H1 (cell line): ENCODE data around the gene ARHGEF11. TPM values are rescaled to one million over a fixed set of nuclear protein-coding genes. Genes with fewer than 3 reads are reported as not detected.

Experiments
- CTCF ChIA-PET: fragments of 300-600 bp; sonication (Branson Sonifier 250); formaldehyde crosslinking; loops from one replicate; lab custom pipeline; 2021; ENCODE audit not compliant: partially characterized antibody; lab: Charles Lee
- POLR2A ChIA-PET: fragments of 300-600 bp; sonication (Branson Sonifier 250); formaldehyde crosslinking; loops from one replicate; lab custom pipeline; 2021; ENCODE audit warnings: inconsistent platforms; ENCODE audit not compliant: partially characterized antibody; lab: Charles Lee
- DNase-seq, 2 experiments: peaks; one replicate each; pipeline versions ENCODE4 v3.0.0 to v3.0.0-alpha.2; 2010 to 2022; ENCODE audit warnings: low spot score in 2 of 2, low read depth in 1 of 2, mixed read lengths in 1 of 2
- FAIRE-seq: peaks from 2 replicates; lab custom pipeline; 2011; peaks lifted over from hg19 to GRCh38; lab: Jason Lieb, UNC
- H2AFZ ChIP-seq: 2 replicates; pipeline ENCODE4 v1.8.1; 2012; ENCODE audit warnings: low read length, inconsistent platforms
- H2AK5ac ChIP-seq: 2 replicates; pipeline ENCODE4 v1.6.1; 2013; ENCODE audit warnings: low read depth, low read length
- H2BK120ac ChIP-seq: replicated peaks from 2 replicates; pipeline ENCODE3; 2013; ENCODE audit warnings: low read depth, low read length, inconsistent platforms
- H2BK12ac ChIP-seq: 2 replicates; pipeline ENCODE4 v1.6.1; 2013; ENCODE audit warnings: low read depth, low read length
- H2BK15ac ChIP-seq: 2 replicates; pipeline ENCODE4 v1.6.1; 2013; ENCODE audit warnings: low read length
- H2BK20ac ChIP-seq: 2 replicates; pipeline ENCODE4 v1.6.1; 2013; ENCODE audit warnings: low read length
- H2BK5ac ChIP-seq: 2 replicates; pipeline ENCODE4 v1.6.1; 2013; ENCODE audit warnings: low read depth, low read length
- H3K14ac ChIP-seq: 2 replicates; pipeline ENCODE4 v1.6.1; 2013; ENCODE audit warnings: inconsistent platforms; ENCODE audit not compliant: insufficient read length
- H3K18ac ChIP-seq: 2 replicates; pipeline ENCODE4 v1.6.1; 2013; ENCODE audit warnings: low read length; ENCODE audit errors: extremely low read depth
- H3K23ac ChIP-seq: 2 replicates; pipeline ENCODE4 v1.6.1; 2013; ENCODE audit warnings: inconsistent platforms; ENCODE audit not compliant: insufficient read length
- H3K23me2 ChIP-seq: 2 replicates; pipeline ENCODE4 v1.6.1; 2013; ENCODE audit warnings: low read depth, low read length
- H3K27ac ChIP-seq: 2 replicates; pipeline ENCODE4 v1.6.1; 2011; ENCODE audit warnings: low read depth, low read length, inconsistent platforms
- H3K27me3 ChIP-seq, 4 experiments: replicated peaks in 1 of 4; 1 replicate in 1 of 4; 2 replicates in 3 of 4; pipeline versions ENCODE4 v1.6.1 to v1.8.1; 2011 to 2013; ENCODE audit warnings: low read length in 3 of 4, mild to moderate bottlenecking in 3 of 4, inconsistent platforms in 2 of 4, mixed read lengths in 2 of 4, moderate library complexity in 1 of 4; ENCODE audit not compliant: control insufficient read depth in 3 of 4, insufficient read depth in 3 of 4; ENCODE audit errors: extremely low read depth in 1 of 4
- H3K36me3 ChIP-seq, 4 experiments: 2 replicates each; pipeline versions ENCODE4 v1.6.1 to v1.8.1; 2011 to 2013; ENCODE audit warnings: mild to moderate bottlenecking in 4 of 4, low read length in 3 of 4, moderate library complexity in 2 of 4, control low read depth in 1 of 4, inconsistent platforms in 1 of 4; ENCODE audit not compliant: insufficient read depth in 4 of 4, control insufficient read depth in 2 of 4
- H3K4ac ChIP-seq: replicated peaks from 2 replicates; pipeline ENCODE3; 2013; ENCODE audit warnings: low read length, low read depth, mixed read lengths, inconsistent platforms; ENCODE audit not compliant: insufficient read length
- H3K4me1 ChIP-seq, 4 experiments: replicated peaks in 1 of 4; 1 replicate in 1 of 4; 2 replicates in 3 of 4; pipeline versions ENCODE4 v1.6.1 to v1.8.1; 2011 to 2013; ENCODE audit warnings: low read length in 3 of 4, inconsistent platforms in 2 of 4, mixed read lengths in 1 of 4; ENCODE audit not compliant: insufficient read depth in 4 of 4, control insufficient read depth in 3 of 4
- H3K4me2 ChIP-seq, 2 experiments: 2 replicates each; pipeline versions ENCODE4 v1.6.1 to v1.8.1; 2011 to 2013; ENCODE audit warnings: low read depth in 2 of 2, low read length in 2 of 2, control low read depth in 1 of 2, inconsistent platforms in 1 of 2, mild to moderate bottlenecking in 1 of 2; ENCODE audit not compliant: insufficient read depth in 1 of 2
- H3K4me3 ChIP-seq, 4 experiments: fragments of 200-600, 300-600 bp in 1 of 4; sonication (generic), shearing (Covaris generic), sonication (Bioruptor Twin) in 1 of 4; 2 replicates each; pipeline versions ENCODE4 v1.5.1 to v1.8.1; 2011 to 2016; ENCODE audit warnings: low read length in 4 of 4, low read depth in 3 of 4, control low read depth in 2 of 4, inconsistent platforms in 2 of 4, mild to moderate bottlenecking in 2 of 4, mixed read lengths in 1 of 4, moderate library complexity in 1 of 4; ENCODE audit not compliant: insufficient read depth in 2 of 4; ENCODE audit errors: extremely low read depth in 1 of 4
- H3K56ac ChIP-seq: replicated peaks from 2 replicates; pipeline ENCODE3; 2013; ENCODE audit warnings: low read depth, mild to moderate bottlenecking, mixed read lengths, low read length, inconsistent platforms; ENCODE audit not compliant: insufficient read length
- H3K79me1 ChIP-seq: 2 replicates; pipeline ENCODE4 v1.6.1; 2013; ENCODE audit warnings: low read depth, low read length, control low read depth
- H3K79me2 ChIP-seq, 2 experiments: 2 replicates each; pipeline versions ENCODE4 v1.6.1 to v1.8.1; 2012 to 2013; ENCODE audit warnings: low read length in 2 of 2, mild to moderate bottlenecking in 2 of 2, inconsistent platforms in 1 of 2; ENCODE audit not compliant: insufficient read depth in 2 of 2, control insufficient read depth in 1 of 2
- H3K9ac ChIP-seq, 4 experiments: replicated peaks in 1 of 4; 1 replicate in 1 of 4; 2 replicates in 3 of 4; pipeline versions ENCODE4 v1.6.1 to v1.8.1; 2011 to 2013; ENCODE audit warnings: low read depth in 3 of 4, low read length in 3 of 4, control low read depth in 2 of 4, mild to moderate bottlenecking in 2 of 4, moderate library complexity in 2 of 4, inconsistent platforms in 1 of 4; ENCODE audit errors: extremely low read depth in 1 of 4
- H3K9me3 ChIP-seq, 2 experiments: 2 replicates each; pipeline versions ENCODE4 v1.6.1 to v1.8.1; 2012 to 2013; ENCODE audit warnings: mild to moderate bottlenecking in 2 of 2, moderate library complexity in 2 of 2, control low read depth in 1 of 2, inconsistent platforms in 1 of 2, low read depth in 1 of 2, low read length in 1 of 2, mixed read lengths in 1 of 2; ENCODE audit not compliant: insufficient read depth in 2 of 2
- H4K20me1 ChIP-seq, 2 experiments: replicated peaks in 1 of 2; 2 replicates each; pipeline versions ENCODE3 to v1.8.1; 2011 to 2013; ENCODE audit warnings: inconsistent platforms in 2 of 2, low read length in 2 of 2, mild to moderate bottlenecking in 1 of 2; ENCODE audit not compliant: insufficient read depth in 2 of 2, control insufficient read depth in 1 of 2
- H4K5ac ChIP-seq: 2 replicates; pipeline ENCODE4 v1.6.1; 2013; ENCODE audit warnings: low read length, low read depth, mixed read lengths, inconsistent platforms; ENCODE audit not compliant: insufficient read length
- H4K8ac ChIP-seq: 2 replicates; pipeline ENCODE4 v1.8.0; 2013; ENCODE audit warnings: mild to moderate bottlenecking, moderate library complexity, low read length, inconsistent platforms; ENCODE audit not compliant: insufficient read depth; ENCODE audit errors: extremely low read depth
- H4K91ac ChIP-seq: replicated peaks from 2 replicates; pipeline ENCODE3; 2013; ENCODE audit warnings: low read length, mixed read lengths, inconsistent platforms; ENCODE audit not compliant: insufficient read length
- ATF3 ChIP-seq: IDR thresholded peaks from 2 replicates; pipeline ENCODE4 v1.6.1; 2011; ENCODE audit warnings: low read depth, mild to moderate bottlenecking, low read length; ENCODE audit not compliant: insufficient read depth
- BACH1 ChIP-seq: IDR thresholded peaks from 2 replicates; pipeline ENCODE4 v1.6.1; 2012; ENCODE audit warnings: low read length, improper control_type of control experiment
- JUN ChIP-seq: IDR thresholded peaks from 2 replicates; pipeline ENCODE4 v1.6.1; 2011; ENCODE audit warnings: low read depth, mild to moderate bottlenecking, improper control_type of control experiment, low read length
- KDM4A ChIP-seq: IDR thresholded peaks from one replicate; pipeline ENCODE4 v1.7.1; 2012; ENCODE audit warnings: low read depth, mild to moderate bottlenecking, moderate library complexity, low read length, inconsistent platforms; ENCODE audit not compliant: severe bottlenecking
- PHF8 ChIP-seq: fragments of 200-600 bp; sonication (generic); conservative IDR thresholded peaks from 2 replicates; pipeline ENCODE4 v1.7.1; 2012; ENCODE audit warnings: low read depth, mild to moderate bottlenecking, inconsistent platforms, low read length, moderate library complexity
- SIX5 ChIP-seq: IDR thresholded peaks from 2 replicates; pipeline ENCODE4 v1.6.1; 2011; ENCODE audit warnings: mild to moderate bottlenecking, low read depth, low read length
- TBP ChIP-seq: IDR thresholded peaks from 2 replicates; pipeline ENCODE4 v1.6.1; 2011; ENCODE audit warnings: low read depth, low read length, improper control_type of control experiment
- WGBS, 2 experiments: shearing (Covaris generic) in 1 of 2; methylation state at CpG; one replicate each; pipeline versions ENCODE4 v1.1.6 to v1.1.7; 2013 to 2015; ENCODE audit warnings: low lambda C conversion rate in 2 of 2, mixed read lengths in 2 of 2, inconsistent platforms in 1 of 2, low coverage in 1 of 2, missing lambda C conversion rate in 1 of 2; ENCODE audit not compliant: insufficient replicate concordance in 2 of 2, insufficient coverage in 1 of 2, insufficient read length in 1 of 2; ENCODE audit errors: extremely low coverage in 1 of 2, missing lambda C conversion rate in 1 of 2; 5-methylcytosine and 5-hydroxymethylcytosine counted together
- polyA plus RNA-seq, 7 experiments: library from polyadenylated mRNA; depleted of rRNA in 3 of 7; stranded (reverse) in 5 of 7; unstranded in 2 of 7; fragments of >200 nt in 5 of 7; fragments of 200-250 nt in 2 of 7; gene quantifications; 1 replicate in 5 of 7; 2 replicates in 1 of 7; 4 replicates in 1 of 7; pipeline versions ENCODE4 v1.2.1 to v1.2.3, GENCODE V29; 2011 to 2013; ENCODE audit warnings: missing spikeins in 2 of 7, mixed read lengths in 2 of 7
- total RNA-seq: library from RNA; stranded (reverse); fragmentation: NEBNext Ultra II Directional; extraction: Animal tissue kit (Norgen Biotek cat#: 25700); gene quantifications from 2 replicates; pipeline ENCODE4 v1.2.1, GENCODE V29; 2021

ARHGEF11 gene
- total and polyA plus RNA-seq, 2 of the 8 experiments (the other 6 are each of a cell fraction or from before 2014, with no cell fraction given): 19.9 to 33.1 TPM

- H2AK5ac ChIP-seq: no peak overlapping the region
- POLR2A ChIA-PET: no interaction called here
- H3K27ac ChIP-seq: no peak overlapping the region
- no peak overlapping the region for H4K8ac ChIP-seq
- H3K4ac ChIP-seq: no peak overlapping the region
- H3K18ac ChIP-seq: no peak overlapping the region
- no peak overlapping the region for H4K91ac ChIP-seq
- H4K5ac ChIP-seq: no peak overlapping the region
- no peak overlapping the region for H2AFZ ChIP-seq
- no peak overlapping the region for H3K4me2 ChIP-seq
- H2BK5ac ChIP-seq: no peak overlapping the region
- H2BK20ac ChIP-seq: no peak overlapping the region
- H2BK12ac ChIP-seq: no peak overlapping the region
- H3K79me1 ChIP-seq: peaks cover 2% of the 10 kb centered on the region; the same call in 1 of the 2 replicates
- H3K4me3 ChIP-seq: no peak overlapping the region
- H3K9me3 ChIP-seq: no peaks in the 10 kb centered on the region
- H3K14ac ChIP-seq: no peak overlapping the region
- H3K4me1 ChIP-seq: peaks cover 0 to 2% (median 0%) of the 10 kb centered on the region in 4 experiments; a peak in 2 of 7 replicates
- no peak overlapping the region for H3K23ac ChIP-seq
- H3K23me2 ChIP-seq: no peaks in the 10 kb centered on the region; the same call in 1 of the 2 replicates
- no peak overlapping the region for H3K56ac ChIP-seq
- no peak overlapping the region for H3K9ac ChIP-seq
- H2BK15ac ChIP-seq: no peak overlapping the region
- peaks cover 27 to 66% (median 42%) of the 10 kb centered on the region in 4 experiments for H3K36me3 ChIP-seq
- no peaks in the 10 kb centered on the region for H3K27me3 ChIP-seq
- CTCF ChIA-PET: interaction anchor here (0.6 to 2.2 kb wide), 3 partner anchors 17 to 134 kb away, joined by 3 to 9 read pairs (median 3); no protein-coding TSS in a partner anchor
- no peak for DNase-seq
- TF ChIP-seq ATF3 (no peak), KDM4A (no peak), TBP (no peak), PHF8 (no peak), JUN (no peak), SIX5 (no peak), BACH1 (no peak)
- TF ChIP-seq, all 59 proteins: peak for 0
- no peaks in the 10 kb centered on the region for H3K79me2 ChIP-seq
- H2BK120ac ChIP-seq: no peak overlapping the region
- WGBS, 2 experiments: 94% methylated on average over 9 of the region's 13 CpGs; no CpG with 5 or more reads in 1 of the 2 experiments
- H4K20me1 ChIP-seq: peaks cover 8 to 9% of the 10 kb centered on the region in 2 experiments
- no peak for FAIRE-seq
Measured at GRCh38 chr1:156939786-156940334, 105.7 kb downstream of the ARHGEF11 start.
